ENCODE data around the gene SHANK1. TPM values are rescaled to one million over a fixed set of nuclear protein-coding genes. Genes with fewer than 3 reads are reported as not detected.

Gene SHANK1
- total and polyA plus RNA-seq, 12 donors = 1.5 to 22.6 (median 9.0) TPM

DNA sequence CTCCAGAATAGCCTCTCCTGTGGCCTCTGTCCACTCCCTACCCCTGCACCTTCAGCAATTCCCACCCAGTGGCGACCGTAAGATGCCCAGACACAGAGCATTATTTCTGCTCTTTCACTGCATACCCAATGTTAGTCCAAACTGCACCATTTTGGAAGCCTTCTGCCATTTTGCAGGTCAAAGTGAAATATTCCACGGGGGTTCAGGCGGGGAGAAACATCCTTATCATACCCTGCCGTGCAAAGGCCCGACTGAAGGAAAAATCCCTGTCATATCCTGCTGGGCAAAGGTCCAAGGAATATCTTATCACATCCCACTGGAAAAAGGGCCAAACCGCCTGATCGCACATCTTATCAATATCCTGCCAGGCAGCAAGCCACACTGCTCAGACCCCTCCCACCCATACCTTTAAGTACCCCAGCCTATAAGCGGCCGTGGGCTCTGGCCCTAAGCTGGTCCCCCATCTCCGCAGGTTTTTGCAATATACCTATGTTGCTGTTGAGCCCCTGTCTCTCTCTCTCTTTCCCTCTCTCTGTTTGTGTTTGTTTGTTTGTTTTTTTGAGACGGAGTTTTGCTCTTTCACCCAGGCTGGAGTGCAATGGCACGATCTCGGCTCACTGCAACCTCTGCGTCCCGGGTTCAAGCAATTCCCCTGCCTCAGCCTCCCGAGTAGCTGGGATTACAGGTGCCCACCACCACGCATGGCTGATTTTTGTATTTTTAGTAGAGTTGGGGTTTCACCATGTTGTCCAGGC, 21.8 kb upstream of the SHANK1 start:
- no peak for TF ChIP-seq POLR2A (IDR thresholded peaks at IDR 0.05)
- Histone ChIP-seq H3K9me3 (replicated peaks in 1 of 3) (no peaks in the 10 kb centered on the region), H3K4me1 (replicated peaks in 1 of 2) (no peaks in the 10 kb centered on the region), H3K4me3 (no peak overlapping the region), H3K27ac (no peak overlapping the region), H3K36me3 (replicated peaks in 1 of 2) (no peaks in the 10 kb centered on the region), H3K27me3 (peaks cover 18% of the 10 kb centered on the region)
- DNase-seq = no peak
- intact Hi-C loops (cut with DNase I) = no loop called here
- WGBS, 4 donors = 57 to 61% (median 57%) methylated on average over 17 to 18 of the region's 18 CpGs

DNA sequence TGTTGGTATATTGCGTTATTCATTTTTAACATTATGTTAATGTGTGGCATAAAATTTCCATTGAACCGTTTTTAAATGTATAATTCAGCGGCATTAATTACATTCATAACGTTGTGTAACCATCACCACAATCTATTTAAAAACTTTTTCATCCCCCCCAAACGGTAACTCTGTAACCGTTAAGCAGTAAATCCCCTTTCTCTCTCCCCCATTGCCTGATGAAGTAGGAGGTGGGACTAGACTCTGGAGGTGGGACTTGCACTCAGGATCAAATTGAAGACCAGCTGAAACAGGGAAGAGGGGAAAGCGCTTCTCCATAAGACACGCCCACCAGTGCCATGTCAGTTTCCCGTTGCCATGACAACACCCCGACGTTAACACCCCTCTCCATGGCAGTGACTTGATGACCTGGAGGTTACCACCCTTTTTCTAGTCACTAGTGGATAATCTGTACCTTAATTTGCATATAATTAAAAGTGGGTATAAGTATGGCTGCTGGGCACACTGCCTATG, 20.4 kb upstream of the SHANK1 start:
- Histone ChIP-seq H3K36me3 (replicated peaks in 1 of 2) (no peaks in the 10 kb centered on the region), H3K4me3 (no peak overlapping the region), H3K27me3 (peaks cover 18% of the 10 kb centered on the region), H3K4me1 (replicated peaks in 1 of 2) (no peaks in the 10 kb centered on the region), H3K27ac (no peak overlapping the region), H3K9me3 (replicated peaks in 1 of 3) (no peaks in the 10 kb centered on the region)
- DNase-seq = no peak
- TF ChIP-seq, protein P1, sequence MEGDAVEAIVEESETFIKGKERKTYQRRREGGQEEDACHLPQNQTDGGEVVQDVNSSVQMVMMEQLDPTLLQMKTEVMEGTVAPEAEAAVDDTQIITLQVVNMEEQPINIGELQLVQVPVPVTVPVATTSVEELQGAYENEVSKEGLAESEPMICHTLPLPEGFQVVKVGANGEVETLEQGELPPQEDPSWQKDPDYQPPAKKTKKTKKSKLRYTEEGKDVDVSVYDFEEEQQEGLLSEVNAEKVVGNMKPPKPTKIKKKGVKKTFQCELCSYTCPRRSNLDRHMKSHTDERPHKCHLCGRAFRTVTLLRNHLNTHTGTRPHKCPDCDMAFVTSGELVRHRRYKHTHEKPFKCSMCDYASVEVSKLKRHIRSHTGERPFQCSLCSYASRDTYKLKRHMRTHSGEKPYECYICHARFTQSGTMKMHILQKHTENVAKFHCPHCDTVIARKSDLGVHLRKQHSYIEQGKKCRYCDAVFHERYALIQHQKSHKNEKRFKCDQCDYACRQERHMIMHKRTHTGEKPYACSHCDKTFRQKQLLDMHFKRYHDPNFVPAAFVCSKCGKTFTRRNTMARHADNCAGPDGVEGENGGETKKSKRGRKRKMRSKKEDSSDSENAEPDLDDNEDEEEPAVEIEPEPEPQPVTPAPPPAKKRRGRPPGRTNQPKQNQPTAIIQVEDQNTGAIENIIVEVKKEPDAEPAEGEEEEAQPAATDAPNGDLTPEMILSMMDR (IDR thresholded peaks at IDR 0.05) = no peak
- TF ChIP-seq POLR2A (IDR thresholded peaks at IDR 0.05) = no peak
- 58 to 69% (median 66%) methylated on average over 11 of the region's 11 CpGs for WGBS, 4 donors
- intact Hi-C loops (cut with DNase I) = no loop called here

DNA sequence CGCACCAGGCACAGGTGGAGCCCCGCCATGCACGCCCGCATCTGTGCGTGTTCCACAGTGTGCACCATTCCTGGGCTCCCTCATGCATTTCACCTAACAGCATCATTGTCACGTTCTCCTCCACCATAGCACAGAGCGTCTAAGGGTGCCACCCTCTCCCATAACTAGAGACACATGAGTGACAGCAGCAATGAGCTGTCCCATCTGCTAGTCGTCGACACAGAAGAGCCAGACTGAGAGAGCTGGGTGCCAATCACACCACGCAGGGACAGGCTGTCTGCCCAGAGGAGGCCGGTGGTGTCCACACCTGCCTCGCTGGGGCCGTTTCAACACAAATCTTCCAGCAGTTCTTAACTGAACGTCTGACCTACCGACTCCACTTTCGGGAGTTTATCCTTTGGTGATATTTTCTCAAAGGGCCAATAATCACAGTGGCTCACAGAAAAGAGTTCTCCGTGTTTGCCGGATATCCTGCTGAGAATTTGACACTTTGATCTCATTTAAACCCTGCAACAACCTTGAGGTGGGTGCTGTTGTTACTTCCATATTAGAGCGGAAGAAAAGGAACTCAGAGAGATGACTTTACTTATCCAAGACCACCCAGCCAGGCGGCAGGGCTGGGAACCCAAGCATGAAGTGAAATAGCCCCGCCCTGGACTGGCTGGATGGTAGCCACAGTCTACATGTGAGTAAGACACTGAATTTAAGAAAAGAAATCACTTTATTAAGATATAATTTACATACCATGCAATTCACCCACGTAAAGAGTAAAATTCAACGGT, 19.7 kb upstream of the SHANK1 start:
- Histone ChIP-seq H3K9me3 (replicated peaks in 1 of 3) (no peaks in the 10 kb centered on the region), H3K27ac (no peak overlapping the region), H3K4me3 (no peak overlapping the region), H3K27me3 (peaks cover 18% of the 10 kb centered on the region), H3K36me3 (replicated peaks in 1 of 2) (no peaks in the 10 kb centered on the region), H3K4me1 (replicated peaks in 1 of 2) (no peaks in the 10 kb centered on the region)
- intact Hi-C loops (cut with DNase I) = no loop called here
- TF ChIP-seq, protein P1 (IDR thresholded peaks at IDR 0.05) = no peak
- no peak for TF ChIP-seq POLR2A (IDR thresholded peaks at IDR 0.05)
- WGBS, 4 donors = 82 to 87% (median 84%) methylated on average over 23 of the region's 23 CpGs
- DNase-seq = no peak

DNA sequence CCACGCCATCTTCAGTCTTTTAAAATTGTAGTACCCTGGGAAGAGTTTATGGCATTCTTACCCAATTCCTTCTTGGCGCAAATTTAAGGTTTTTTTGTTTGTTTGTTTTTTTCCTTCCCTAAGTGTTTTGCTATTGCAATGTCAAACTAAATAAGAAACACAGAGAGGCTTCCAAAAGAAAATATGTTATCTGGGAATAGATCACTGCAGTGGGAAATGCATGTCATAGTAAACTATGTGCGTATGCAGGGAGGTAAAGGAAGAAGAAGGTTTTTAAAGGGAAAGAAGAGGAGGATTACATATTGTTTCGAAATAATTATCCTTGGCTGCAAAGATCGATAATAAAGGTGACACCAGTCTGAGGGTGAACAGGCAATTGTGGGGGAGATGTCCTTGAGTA, 16.7 kb upstream of the SHANK1 start:
- DNase-seq = no peak
- intact Hi-C loops (cut with DNase I) = no loop called here
- Histone ChIP-seq H3K4me3 (no peak overlapping the region), H3K4me1 (replicated peaks in 1 of 2) (no peaks in the 10 kb centered on the region), H3K9me3 (replicated peaks in 1 of 3) (no peaks in the 10 kb centered on the region), H3K36me3 (replicated peaks in 1 of 2) (no peaks in the 10 kb centered on the region), H3K27me3 (peaks cover 14% of the 10 kb centered on the region), H3K27ac (no peak overlapping the region)
- TF ChIP-seq, protein P1 (IDR thresholded peaks at IDR 0.05) = no peak
- no peak for TF ChIP-seq POLR2A (IDR thresholded peaks at IDR 0.05)
- whole genome bisulfite sequencing, 4 donors = 52 to 65% (median 58%) methylated on average over 5 of the region's 5 CpGs
